Activated CD4-positive, alpha-beta memory T cell treated with anti-CD3 and anti-CD28 coated beads, Interleukin-2, amount 10 ng/mL, durations not matched to agents 7 days and 5 days (primary cell): ENCODE measurements around the gene FOXP2. TPM values are rescaled to one million over a fixed set of nuclear protein-coding genes. Genes with fewer than 3 reads are reported as not detected.

Experiments
- CTCF ChIA-PET: fragments of 350-600 bp; sonication (Branson Sonifier 250); formaldehyde crosslinking; loops from one replicate; lab custom pipeline; 2021; ENCODE audit warnings: antibody characterized with exemption, inconsistent platforms; lab: Charles Lee
- POLR2A ChIA-PET: fragments of 350-600 bp; sonication (Branson Sonifier 250); formaldehyde crosslinking; loops from one replicate; lab custom pipeline; 2021; ENCODE audit warnings: antibody characterized with exemption; lab: Charles Lee
- DNase-seq: peaks from one replicate; pipeline ENCODE4 v3.0.0-alpha.2; 2020
- H3K27ac Mint-ChIP-seq: one replicate; pipeline ENCODE4 v1.8.0; 2021; ENCODE audit warnings: mild to moderate bottlenecking, mixed read lengths
- H3K27me3 Mint-ChIP-seq: one replicate; pipeline ENCODE4 v1.8.0; 2021; ENCODE audit warnings: mixed read lengths
- H3K36me3 Mint-ChIP-seq: one replicate; pipeline ENCODE4 v1.8.0; 2021; ENCODE audit warnings: low read depth, mixed read lengths
- H3K4me1 Mint-ChIP-seq: one replicate; pipeline ENCODE4 v1.8.0; 2021; ENCODE audit warnings: mixed read lengths
- H3K4me3 Mint-ChIP-seq: one replicate; pipeline ENCODE4 v1.8.0; 2021; ENCODE audit warnings: mild to moderate bottlenecking, mixed read lengths
- H3K9me3 Mint-ChIP-seq: one replicate; pipeline ENCODE4 v1.8.0; 2021; ENCODE audit warnings: mixed read lengths
- total RNA-seq, 2 experiments: library from RNA; stranded (reverse); gene quantifications; one replicate each; pipeline ENCODE4 v1.2.3, GENCODE V29; 2021

FOXP2 gene
- total RNA-seq, 2 experiments from 2014 or later = not detected

DNA sequence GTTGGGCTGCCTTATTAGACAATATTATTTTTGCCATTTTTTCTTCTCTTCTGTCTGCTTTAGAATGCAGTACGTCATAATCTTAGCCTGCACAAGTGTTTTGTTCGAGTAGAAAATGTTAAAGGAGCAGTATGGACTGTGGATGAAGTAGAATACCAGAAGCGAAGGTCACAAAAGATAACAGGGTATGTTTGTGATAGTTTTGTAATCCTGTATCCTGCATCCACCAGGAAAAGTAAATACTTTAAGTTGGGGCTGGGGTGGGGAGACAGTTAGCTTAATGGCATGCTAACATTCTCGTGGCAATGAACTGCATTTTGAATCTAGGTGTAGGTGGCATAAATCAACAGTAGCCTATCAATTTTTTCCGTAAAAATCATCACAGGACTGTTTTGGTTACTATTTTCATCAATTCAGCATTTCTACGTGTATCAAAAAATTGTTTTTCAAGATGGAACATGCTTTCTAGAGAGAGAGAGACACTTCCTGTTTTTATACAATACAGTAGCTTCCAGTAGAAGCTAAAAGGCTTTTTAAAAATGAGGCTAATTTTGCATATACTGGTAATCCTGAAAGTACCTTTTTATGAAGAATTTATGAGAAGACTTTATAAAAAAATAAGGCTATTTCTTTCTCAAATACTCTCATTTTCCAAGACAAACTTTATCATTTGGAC, 247.5 kb downstream of the FOXP2 start:
- CTCF ChIA-PET = no interaction called here
- POLR2A ChIA-PET = no interaction called here
- H3K9me3 Mint-ChIP-seq = no peaks in the 10 kb centered on the region
- H3K4me1 Mint-ChIP-seq = no peaks in the 10 kb centered on the region
- H3K36me3 Mint-ChIP-seq = no peaks in the 10 kb centered on the region
- no peaks in the 10 kb centered on the region for H3K27me3 Mint-ChIP-seq
- no peak overlapping the region for H3K27ac Mint-ChIP-seq
- no peak overlapping the region for H3K4me3 Mint-ChIP-seq
- no peak for DNase-seq

DNA sequence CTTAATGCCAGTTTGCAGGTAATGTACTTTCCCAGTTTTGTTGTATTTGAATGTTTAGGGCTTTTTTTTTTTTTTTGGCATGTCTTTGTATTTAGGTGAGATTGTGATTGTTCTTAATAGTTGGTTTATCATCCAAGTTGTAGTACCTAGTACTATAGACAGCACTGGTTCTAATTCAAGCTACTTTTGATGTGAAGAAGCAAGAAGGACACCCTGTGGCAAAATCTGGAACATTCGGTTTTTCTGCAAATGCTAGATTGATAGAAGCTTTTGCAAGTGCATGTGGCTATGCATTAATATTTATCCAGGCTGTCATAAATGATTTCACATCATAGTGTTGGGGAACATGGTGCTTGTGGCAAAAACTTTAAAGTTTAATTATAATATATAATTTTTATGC, 248.9 kb downstream of the FOXP2 start:
- CTCF ChIA-PET = interaction anchor here (0.6 to 0.7 kb wide), 2 partner anchors 191 to 348 kb away, joined by 3 read pairs; no protein-coding TSS in a partner anchor
- POLR2A ChIA-PET = no interaction called here

DNA sequence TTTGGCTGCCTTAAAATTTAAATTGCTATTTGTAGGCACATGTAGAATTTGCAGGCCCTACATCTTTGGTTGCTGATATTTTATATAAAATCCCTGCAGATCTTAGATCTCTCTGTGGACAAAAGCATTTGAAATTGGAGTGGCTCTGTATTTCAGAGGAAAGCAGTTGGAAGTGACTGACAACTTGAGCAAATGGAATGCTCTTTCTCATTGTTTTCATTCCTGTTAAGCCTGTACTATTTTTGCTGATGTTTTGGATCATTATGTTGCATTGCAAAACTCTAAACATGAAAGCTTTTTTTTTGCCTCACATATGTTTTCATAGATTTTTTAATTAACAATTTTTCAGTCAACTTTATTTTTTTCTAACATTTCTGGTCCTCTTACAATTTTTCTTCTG, 256.1 kb downstream of the FOXP2 start:
- Mint-ChIP-seq H3K27ac (no peak overlapping the region), H3K4me1 (no peaks in the 10 kb centered on the region), H3K9me3 (no peaks in the 10 kb centered on the region), H3K4me3 (no peak overlapping the region), H3K36me3 (no peaks in the 10 kb centered on the region), H3K27me3 (no peaks in the 10 kb centered on the region)
- POLR2A ChIA-PET = no interaction called here
- CTCF ChIA-PET = no interaction called here
- no peak for DNase-seq

More for the DNA sequence above, 248.9 kb downstream of the FOXP2 start:
- Mint-ChIP-seq H3K27me3 (no peaks in the 10 kb centered on the region), H3K27ac (no peak overlapping the region), H3K4me3 (no peak overlapping the region), H3K9me3 (no peaks in the 10 kb centered on the region), H3K36me3 (no peaks in the 10 kb centered on the region), H3K4me1 (no peaks in the 10 kb centered on the region)
- DNase-seq = no peak

DNA sequence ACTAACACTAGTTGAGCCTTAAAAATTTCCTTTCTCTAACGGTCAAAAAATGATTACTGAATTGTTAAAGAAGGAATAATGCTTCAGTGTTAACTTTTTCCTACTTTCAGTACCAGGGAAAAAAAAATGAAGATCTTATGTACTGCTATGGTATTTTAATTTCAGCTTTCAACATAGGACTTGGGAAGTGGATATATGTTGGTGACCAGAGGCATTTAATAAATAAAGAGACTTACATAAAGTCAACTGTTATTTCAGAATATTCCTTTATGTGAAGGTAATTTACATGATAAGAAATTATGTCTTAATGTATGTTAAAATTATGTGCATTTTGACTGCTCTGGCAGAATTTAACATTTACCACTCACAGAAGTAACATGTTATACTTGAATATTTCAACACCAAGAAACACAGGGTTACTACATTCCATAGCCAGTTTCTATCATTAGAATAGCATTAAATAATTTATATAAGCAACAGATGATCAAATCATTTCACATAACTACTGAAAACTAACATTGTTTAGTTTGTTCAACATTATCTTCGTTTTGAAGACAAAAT, 257.0 kb downstream of the FOXP2 start:
- no peaks in the 10 kb centered on the region for H3K4me1 Mint-ChIP-seq
- POLR2A ChIA-PET = no interaction called here
- H3K9me3 Mint-ChIP-seq = no peaks in the 10 kb centered on the region
- H3K27me3 Mint-ChIP-seq = no peaks in the 10 kb centered on the region
- no peaks in the 10 kb centered on the region for H3K36me3 Mint-ChIP-seq
- H3K27ac Mint-ChIP-seq = no peak overlapping the region
- H3K4me3 Mint-ChIP-seq = no peak overlapping the region
- CTCF ChIA-PET = no interaction called here
- DNase-seq = no peak

DNA sequence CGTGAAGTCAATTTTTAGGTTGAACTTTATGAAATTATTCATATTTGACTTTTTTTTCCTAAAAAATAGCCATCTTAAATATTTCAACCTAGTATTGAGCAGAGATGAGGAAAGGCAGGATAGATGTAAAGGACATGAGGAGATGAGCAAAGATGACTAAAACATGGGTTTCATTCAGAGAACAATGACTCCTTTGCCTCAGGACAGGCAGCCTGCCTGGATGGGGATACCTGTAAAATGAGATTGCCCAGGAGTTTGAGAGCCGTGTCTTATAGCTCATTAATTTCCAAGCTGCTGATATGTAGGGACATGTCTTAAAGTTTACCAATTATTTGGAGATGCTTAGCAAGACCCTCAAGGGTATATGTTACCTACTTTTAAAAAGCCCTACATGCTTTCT, 263.5 kb downstream of the FOXP2 start:
- ChIA-PET CTCF (no interaction called here), POLR2A (no interaction called here)
- H3K4me1 Mint-ChIP-seq = no peaks in the 10 kb centered on the region
- no peak overlapping the region for H3K27ac Mint-ChIP-seq
- H3K27me3 Mint-ChIP-seq = no peaks in the 10 kb centered on the region
- no peak overlapping the region for H3K4me3 Mint-ChIP-seq
- DNase-seq = no peak
- H3K9me3 Mint-ChIP-seq = no peaks in the 10 kb centered on the region
- H3K36me3 Mint-ChIP-seq = no peaks in the 10 kb centered on the region

DNA sequence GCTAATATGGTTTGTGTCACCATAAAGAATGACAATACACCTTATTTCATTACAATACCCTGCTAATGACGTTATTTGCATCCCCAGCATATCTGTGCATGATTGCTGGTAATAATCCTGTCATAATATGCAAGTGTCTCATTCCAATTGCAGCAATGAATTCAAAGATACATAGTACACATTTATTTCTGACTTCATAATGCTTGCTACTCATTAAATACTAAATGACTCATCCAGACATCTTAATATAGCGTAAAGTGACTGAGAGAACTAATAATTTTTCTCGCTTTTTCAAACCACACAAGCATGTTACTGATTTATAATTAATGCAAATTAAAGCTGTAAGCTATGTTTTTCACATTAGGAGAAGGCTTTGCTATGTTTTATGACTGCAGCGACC, 272.6 kb downstream of the FOXP2 start:
- H3K27ac Mint-ChIP-seq = no peak overlapping the region
- CTCF ChIA-PET = no interaction called here
- no peaks in the 10 kb centered on the region for H3K9me3 Mint-ChIP-seq
- H3K4me3 Mint-ChIP-seq = no peak overlapping the region
- no peak for DNase-seq
- no peaks in the 10 kb centered on the region for H3K27me3 Mint-ChIP-seq
- no peaks in the 10 kb centered on the region for H3K36me3 Mint-ChIP-seq
- POLR2A ChIA-PET = no interaction called here
- H3K4me1 Mint-ChIP-seq = no peaks in the 10 kb centered on the region

DNA sequence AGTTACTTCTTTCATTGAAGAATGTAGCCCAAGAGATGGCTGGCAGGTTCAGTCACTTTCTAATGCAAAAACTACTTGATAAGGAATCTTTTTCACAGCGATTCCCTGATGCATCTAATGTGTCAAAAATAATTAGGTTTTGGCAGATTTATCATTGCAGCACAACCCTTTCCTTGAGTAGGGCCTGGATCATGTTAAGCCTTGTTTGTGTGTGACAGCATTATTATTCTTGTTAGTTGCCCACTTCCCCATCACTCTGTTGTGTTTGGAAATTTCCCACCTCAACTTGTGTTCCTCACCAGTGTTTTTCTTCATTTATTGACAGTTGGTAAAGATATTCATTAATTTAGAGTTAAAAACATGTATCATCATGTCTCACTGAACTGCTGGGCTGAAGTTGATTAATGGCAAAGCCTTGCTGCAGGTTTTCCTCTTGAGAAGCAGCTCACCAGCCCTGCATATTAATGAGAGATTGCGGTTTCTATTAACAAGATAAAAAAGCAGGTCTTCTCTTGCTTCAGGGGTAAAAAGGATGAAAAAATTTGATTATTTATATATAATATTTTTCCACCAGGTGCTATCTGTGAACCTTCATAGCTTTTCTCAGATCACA, 273.9 kb downstream of the FOXP2 start:
- DNase-seq = no peak
- ChIA-PET CTCF (no interaction called here), POLR2A (no interaction called here)
- Mint-ChIP-seq H3K4me3 (no peak overlapping the region), H3K4me1 (no peaks in the 10 kb centered on the region), H3K36me3 (no peaks in the 10 kb centered on the region), H3K9me3 (no peaks in the 10 kb centered on the region), H3K27ac (no peak overlapping the region), H3K27me3 (no peaks in the 10 kb centered on the region)

DNA sequence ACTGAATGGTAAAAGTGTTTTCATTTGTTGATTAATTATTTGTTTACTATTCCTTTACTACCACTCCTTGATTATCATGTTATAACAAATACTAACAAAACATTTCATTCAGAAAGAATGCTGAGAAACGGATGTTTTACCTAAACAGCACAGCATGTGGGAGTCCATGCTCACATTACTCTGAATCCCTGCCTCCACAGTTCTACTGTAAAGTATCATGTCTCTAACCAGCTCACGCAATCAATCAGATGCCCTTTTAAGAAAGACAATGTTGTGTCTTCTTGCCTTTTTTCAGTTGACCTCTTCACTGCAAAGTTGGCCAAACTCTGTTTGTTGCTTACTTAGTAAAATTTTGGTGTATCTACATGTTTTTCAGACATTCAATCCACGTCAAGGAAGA, 274.8 kb downstream of the FOXP2 start:
- Mint-ChIP-seq H3K27me3 (no peaks in the 10 kb centered on the region), H3K4me3 (no peak overlapping the region), H3K27ac (no peak overlapping the region), H3K9me3 (no peaks in the 10 kb centered on the region), H3K36me3 (no peaks in the 10 kb centered on the region), H3K4me1 (no peaks in the 10 kb centered on the region)
- ChIA-PET POLR2A (no interaction called here), CTCF (no interaction called here)
- DNase-seq = no peak

DNA sequence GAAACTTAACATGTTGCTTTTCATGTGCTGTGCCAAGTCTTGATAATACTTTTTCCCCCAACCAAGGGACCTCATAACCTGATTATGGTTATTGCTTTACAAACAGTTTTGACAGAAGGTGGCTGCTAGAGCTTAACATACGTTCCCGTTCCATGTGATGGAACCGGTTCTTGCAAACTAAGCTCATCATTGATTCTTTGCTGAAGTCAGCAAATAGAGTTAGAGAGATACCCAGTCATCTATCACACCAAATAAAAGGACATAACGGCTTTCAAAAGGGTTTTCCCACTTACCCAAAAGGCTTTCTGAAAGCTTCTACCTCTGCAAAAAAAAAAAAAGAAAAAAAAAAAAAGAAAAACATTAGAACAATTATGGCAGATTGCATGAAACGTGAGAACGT, 277.0 kb downstream of the FOXP2 start:
- POLR2A ChIA-PET = no interaction called here
- Mint-ChIP-seq H3K27ac (no peak overlapping the region), H3K4me1 (no peaks in the 10 kb centered on the region), H3K4me3 (no peak overlapping the region), H3K27me3 (no peaks in the 10 kb centered on the region), H3K9me3 (no peaks in the 10 kb centered on the region), H3K36me3 (no peaks in the 10 kb centered on the region)
- no peak for DNase-seq
- CTCF ChIA-PET = no interaction called here

DNA sequence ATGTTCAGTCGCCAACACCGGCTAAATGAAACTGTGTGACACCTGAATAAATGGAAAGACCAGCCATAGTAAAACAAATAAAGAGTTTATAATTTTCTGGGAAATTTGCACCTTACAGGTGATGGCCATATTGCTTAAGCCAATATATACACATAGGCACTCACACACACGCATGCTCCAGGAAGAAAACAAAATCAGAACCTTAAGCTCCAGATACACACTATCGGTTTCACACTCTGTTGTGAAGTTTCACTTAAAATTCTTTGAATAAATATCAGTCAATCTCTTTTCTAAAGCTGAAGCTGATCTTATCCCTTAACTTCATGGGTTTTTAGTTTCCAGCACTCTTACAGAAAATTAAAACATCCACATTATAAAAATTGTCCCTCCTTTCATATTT, 280.6 kb downstream of the FOXP2 start:
- no peak overlapping the region for H3K4me3 Mint-ChIP-seq
- no peak for DNase-seq
- no peaks in the 10 kb centered on the region for H3K9me3 Mint-ChIP-seq
- H3K4me1 Mint-ChIP-seq = no peaks in the 10 kb centered on the region
- ChIA-PET POLR2A (no interaction called here), CTCF (no interaction called here)
- H3K27me3 Mint-ChIP-seq = no peaks in the 10 kb centered on the region
- H3K27ac Mint-ChIP-seq = no peak overlapping the region
- no peaks in the 10 kb centered on the region for H3K36me3 Mint-ChIP-seq

DNA sequence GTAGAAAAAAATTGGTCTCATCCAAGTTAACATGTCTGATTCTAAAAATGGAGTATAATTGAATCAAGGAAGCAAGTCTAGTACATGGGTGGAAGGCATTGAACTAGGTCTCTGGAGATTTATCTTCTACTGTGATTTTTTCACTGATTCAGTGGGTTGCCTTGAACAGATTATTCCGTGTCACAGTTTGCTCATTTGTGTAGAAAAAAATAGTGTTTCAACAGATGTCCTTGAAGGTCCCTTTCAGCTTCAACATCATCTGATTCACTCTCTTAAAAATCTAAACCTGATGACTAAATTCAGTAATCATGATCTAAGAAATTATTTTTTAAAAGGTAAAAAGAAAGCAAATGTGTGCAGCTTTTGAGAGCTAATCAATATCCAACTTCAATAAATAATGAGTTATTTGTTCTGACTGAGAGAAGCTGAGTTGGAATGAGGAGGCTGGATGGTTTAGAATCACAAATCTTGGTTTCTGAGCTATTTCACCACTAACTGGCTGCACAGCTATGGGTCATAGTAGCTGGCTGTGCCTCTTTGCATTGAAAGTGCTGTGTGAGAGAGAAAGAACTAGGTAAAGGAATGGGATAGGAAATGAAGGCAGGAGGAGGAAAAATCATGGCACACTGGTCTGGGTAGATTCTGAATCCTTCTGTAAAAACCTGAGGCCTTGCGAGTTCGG, 285.8 kb downstream of the FOXP2 start:
- H3K27ac Mint-ChIP-seq = no peak overlapping the region
- no peak for DNase-seq
- H3K9me3 Mint-ChIP-seq = no peaks in the 10 kb centered on the region
- H3K4me3 Mint-ChIP-seq = no peak overlapping the region
- CTCF ChIA-PET = interaction anchor here (0.8 kb wide), 1 partner anchor 11 kb away, joined by 3 read pairs; no protein-coding TSS in a partner anchor
- H3K27me3 Mint-ChIP-seq = no peaks in the 10 kb centered on the region
- no peaks in the 10 kb centered on the region for H3K36me3 Mint-ChIP-seq
- POLR2A ChIA-PET = no interaction called here
- H3K4me1 Mint-ChIP-seq = no peaks in the 10 kb centered on the region

DNA sequence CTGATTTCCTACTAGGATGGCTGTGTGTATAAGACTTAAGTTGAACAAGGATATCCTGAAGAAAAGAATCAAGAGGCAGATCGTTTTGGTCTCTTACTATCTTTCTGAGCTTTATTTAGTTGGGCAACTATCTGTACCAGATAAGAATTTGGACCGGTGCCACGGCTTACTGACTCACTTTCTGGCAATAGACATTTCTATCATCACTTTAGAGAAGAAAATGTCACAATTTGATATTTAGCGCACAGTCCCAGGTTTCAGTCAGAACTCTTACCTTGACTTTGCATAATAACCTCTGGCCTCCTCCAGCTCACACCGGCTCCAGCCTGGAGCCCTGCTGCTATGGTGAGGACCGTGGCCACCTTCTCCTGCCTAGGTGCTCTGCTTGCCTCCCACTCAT, 289.1 kb downstream of the FOXP2 start:
- POLR2A ChIA-PET = no interaction called here
- Mint-ChIP-seq H3K4me1 (no peaks in the 10 kb centered on the region), H3K36me3 (no peaks in the 10 kb centered on the region), H3K27me3 (no peaks in the 10 kb centered on the region), H3K9me3 (no peaks in the 10 kb centered on the region), H3K4me3 (no peak overlapping the region), H3K27ac (no peak overlapping the region)
- CTCF ChIA-PET = no interaction called here
- DNase-seq = no peak

DNA sequence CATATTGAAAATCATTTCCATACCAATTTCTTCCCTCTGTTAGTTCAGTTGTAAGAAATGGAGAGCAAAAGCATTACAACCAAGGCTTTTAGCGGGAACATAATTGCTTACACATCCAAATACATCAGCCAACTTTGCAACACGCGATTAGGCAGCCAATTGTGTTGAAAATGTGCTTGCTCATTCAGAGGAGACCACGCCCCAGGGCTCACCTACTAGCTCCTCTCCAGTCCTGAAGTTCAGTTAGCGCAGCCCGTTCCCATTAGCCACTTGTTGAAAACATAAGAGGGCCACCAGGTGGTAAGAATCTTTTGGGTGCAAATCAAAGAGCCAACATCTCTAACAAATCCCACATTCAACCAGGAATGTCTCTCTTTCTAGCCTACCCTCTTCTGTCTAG, 294.0 kb downstream of the FOXP2 start:
- POLR2A ChIA-PET = no interaction called here
- CTCF ChIA-PET = no interaction called here
- Mint-ChIP-seq H3K4me1 (no peaks in the 10 kb centered on the region), H3K9me3 (no peaks in the 10 kb centered on the region), H3K4me3 (no peak overlapping the region), H3K36me3 (no peaks in the 10 kb centered on the region), H3K27me3 (peaks cover 9% of the 10 kb centered on the region), H3K27ac (no peak overlapping the region)
- DNase-seq = no peak
